Endothelial cell (in vitro differentiated cells): ENCODE data around the gene ZNF182. TPM values are rescaled to one million over a fixed set of nuclear protein-coding genes. Genes with fewer than 3 reads are reported as not detected.
"Not testable (repeated sequence)": the region's sequence is repeated elsewhere in the genome, so short reads cannot be mapped to it uniquely, and the experiment has no call there.

ENCODE experiments used
- DNase-seq: peaks from one replicate; pipeline ENCODE4 v3.0.0; 2021; ENCODE audit warnings: low spot score
- H3K27ac Mint-ChIP-seq: one replicate; pipeline ENCODE4 v1.8.0; 2021; ENCODE audit warnings: mixed read lengths, inconsistent platforms; ENCODE audit not compliant: unreplicated experiment
- H3K27me3 Mint-ChIP-seq: one replicate; pipeline ENCODE4 v1.8.0; 2021; ENCODE audit warnings: mild to moderate bottlenecking, moderate library complexity, mixed read lengths, inconsistent platforms; ENCODE audit not compliant: unreplicated experiment
- H3K36me3 Mint-ChIP-seq: one replicate; pipeline ENCODE4 v1.8.0; 2021; ENCODE audit warnings: mild to moderate bottlenecking, low read depth, mixed read lengths, inconsistent platforms; ENCODE audit not compliant: unreplicated experiment
- H3K4me1 Mint-ChIP-seq: one replicate; pipeline ENCODE4 v1.8.0; 2021; ENCODE audit warnings: mild to moderate bottlenecking, mixed read lengths, inconsistent platforms; ENCODE audit not compliant: unreplicated experiment
- H3K4me3 Mint-ChIP-seq: one replicate; pipeline ENCODE4 v1.8.0; 2021; ENCODE audit warnings: mild to moderate bottlenecking, mixed read lengths, inconsistent platforms; ENCODE audit not compliant: unreplicated experiment
- H3K9me3 Mint-ChIP-seq: one replicate; pipeline ENCODE4 v1.8.0; 2021; ENCODE audit warnings: mixed read lengths, inconsistent platforms; ENCODE audit not compliant: unreplicated experiment
- CTCF ChIP-seq: fragments of 200-600 bp; sonication (generic); IDR thresholded peaks from one replicate; pipeline ENCODE4 v1.5.0; 2021; ENCODE audit warnings: antibody characterized with exemption; ENCODE audit not compliant: unreplicated experiment
- total RNA-seq: library from RNA; stranded (reverse); fragmentation: NEBNext Ultra II Directional; extraction: Animal tissue kit (Norgen Biotek cat#: 25700); gene quantifications from one replicate; pipeline ENCODE4 v1.2.1, GENCODE V29; 2021; ENCODE audit not compliant: unreplicated experiment

ZNF182 gene
- total RNA-seq, 1 donor from 2014 or later = 7.0 TPM

GRCh38 chrX:48021026-48021900 is 17.5 kb upstream of the ZNF182 start:
- peaks cover 7% of the 10 kb centered on the region for H3K27me3 Mint-ChIP-seq
- no peaks in the 10 kb centered on the region for H3K4me1 Mint-ChIP-seq
- no peaks in the 10 kb centered on the region for H3K36me3 Mint-ChIP-seq
- peak overlapping the region; percentile 100 for H3K27ac Mint-ChIP-seq
- no peaks in the 10 kb centered on the region for H3K9me3 Mint-ChIP-seq
- H3K4me3 Mint-ChIP-seq = peak overlapping the region; percentile 97
- no peak for TF ChIP-seq CTCF
- DNase-seq = peak; percentile 67

DNA sequence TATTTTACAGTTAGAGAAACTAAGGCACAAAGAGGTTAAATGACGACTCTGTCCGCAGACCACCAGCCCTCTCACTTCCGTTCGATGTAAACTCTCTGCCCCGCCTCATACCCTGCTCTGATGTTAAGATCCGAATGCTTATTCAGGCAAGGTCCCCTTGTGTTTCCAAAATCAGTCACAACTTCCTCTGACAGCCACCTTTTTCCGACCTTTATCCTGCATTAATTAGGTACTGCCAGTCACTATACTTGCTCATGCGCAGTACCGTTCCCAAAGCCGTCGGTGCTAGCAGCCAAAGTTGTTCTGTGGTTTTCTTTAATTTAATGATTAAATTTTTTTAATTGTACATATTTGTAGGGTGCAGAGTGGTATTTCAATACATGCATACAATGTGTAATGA is 16.7 kb upstream of the ZNF182 start:
- not testable (repeated sequence) for H3K27ac Mint-ChIP-seq, H3K27me3 Mint-ChIP-seq, H3K9me3 Mint-ChIP-seq, DNase-seq, H3K4me3 Mint-ChIP-seq, H3K36me3 Mint-ChIP-seq, H3K4me1 Mint-ChIP-seq

DNA sequence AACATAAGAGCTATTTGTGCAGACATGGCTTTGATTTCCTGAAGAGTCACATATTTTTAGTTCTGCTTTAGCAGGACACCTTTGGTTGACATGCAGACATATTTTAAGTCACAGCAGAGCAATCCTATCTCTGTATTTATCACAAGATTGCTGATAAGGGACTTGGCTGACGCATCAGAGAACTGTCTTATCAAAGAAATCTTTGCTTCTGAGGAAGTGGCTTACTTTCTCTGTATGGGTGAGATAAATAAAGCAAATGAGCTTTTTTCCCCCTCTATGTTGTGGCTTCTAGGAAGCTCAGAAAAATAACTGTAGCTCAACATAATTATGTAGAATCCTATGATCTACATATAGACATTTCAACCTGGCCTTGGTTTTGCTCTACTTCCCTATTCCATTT is 16.1 kb upstream of the ZNF182 start:
- H3K4me1 Mint-ChIP-seq, H3K27ac Mint-ChIP-seq, DNase-seq, H3K36me3 Mint-ChIP-seq, H3K4me3 Mint-ChIP-seq, H3K27me3 Mint-ChIP-seq, H3K9me3 Mint-ChIP-seq: not testable (repeated sequence)

- H3K27ac Mint-ChIP-seq, H3K36me3 Mint-ChIP-seq, H3K27me3 Mint-ChIP-seq, H3K9me3 Mint-ChIP-seq, DNase-seq, H3K4me1 Mint-ChIP-seq, H3K4me3 Mint-ChIP-seq: not testable (repeated sequence)
These were observed 13.0 kb upstream of the ZNF182 start for GRCh38 chrX:48016583-48017310.

- H3K4me3 Mint-ChIP-seq, H3K36me3 Mint-ChIP-seq, H3K9me3 Mint-ChIP-seq, H3K4me1 Mint-ChIP-seq, H3K27ac Mint-ChIP-seq, DNase-seq, H3K27me3 Mint-ChIP-seq: not testable (repeated sequence)
These were observed 5.7 kb upstream of the ZNF182 start for GRCh38 chrX:48009445-48009960.

GRCh38 chrX:48006688-48007087 is 2.9 kb upstream of the ZNF182 start, which contains the start of gene SPACA5:
TSS of gene SPACA5 (plus strand) at chrX:48006988. CDS start at chrX:48007803, 815 bp downstream.
- not testable (repeated sequence) for DNase-seq, H3K36me3 Mint-ChIP-seq, H3K4me1 Mint-ChIP-seq, H3K4me3 Mint-ChIP-seq, H3K27ac Mint-ChIP-seq, H3K9me3 Mint-ChIP-seq, H3K27me3 Mint-ChIP-seq

DNA sequence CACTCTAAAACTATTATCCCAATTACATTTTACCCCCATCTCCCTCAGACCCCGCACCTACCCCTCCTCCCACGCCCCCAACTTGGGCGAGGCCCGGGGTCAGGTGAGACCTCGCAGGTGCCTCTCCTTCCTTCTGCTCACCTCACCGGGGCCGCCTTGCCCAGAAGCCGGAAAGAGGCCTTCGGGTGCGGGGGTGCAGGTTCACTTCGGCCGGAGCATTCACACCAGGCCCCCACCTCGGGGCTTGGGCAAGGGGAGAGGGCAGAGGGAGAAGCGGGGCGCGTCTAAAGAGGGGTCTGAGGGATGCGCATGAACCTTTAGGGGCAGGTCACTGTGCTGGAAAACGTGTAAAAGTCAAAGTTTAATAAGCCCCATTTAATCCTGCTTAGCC is 427 bp downstream of the ZNF182 start:
- Mint-ChIP-seq H3K9me3 (no peaks in the 10 kb centered on the region), H3K27ac (peak overlapping the region; percentile 95), H3K36me3 (no peaks in the 10 kb centered on the region), H3K27me3 (peaks cover 5% of the 10 kb centered on the region), H3K4me3 (peak overlapping the region; percentile 97), H3K4me1 (peaks cover 3% of the 10 kb centered on the region)
- no peak for DNase-seq
- no peak for TF ChIP-seq CTCF
